ENCODE results near the gene GRXCR1.

Gene GRXCR1

DNA sequence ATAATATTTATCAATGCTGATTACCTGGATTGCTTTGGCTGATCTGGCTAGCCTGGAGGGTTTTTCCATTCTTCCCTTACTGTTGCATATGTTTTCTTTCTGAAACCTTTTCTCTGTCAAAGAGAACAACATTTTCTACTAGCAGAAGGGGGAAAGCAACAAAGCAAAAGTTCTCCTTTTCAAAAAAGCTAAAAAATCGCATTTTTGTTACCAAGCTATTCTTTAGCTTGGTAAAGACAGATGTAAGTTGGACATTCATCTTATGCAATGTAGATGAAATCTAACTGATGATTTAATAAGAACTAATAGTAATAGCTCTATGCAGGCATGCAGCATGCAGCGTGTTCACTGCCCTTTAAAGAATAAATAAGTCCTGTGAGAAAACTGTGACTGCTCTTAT lies at the start of gene GRXCR1:
Gene GRXCR1, plus strand, starts transcription at position 301 of the 400 bp plus-strand sequence. CDS start 554 bp downstream, outside the sequence.
- no peak for DNase-seq (ENCODE audit: low read depth in 2 of 2)

DNA sequence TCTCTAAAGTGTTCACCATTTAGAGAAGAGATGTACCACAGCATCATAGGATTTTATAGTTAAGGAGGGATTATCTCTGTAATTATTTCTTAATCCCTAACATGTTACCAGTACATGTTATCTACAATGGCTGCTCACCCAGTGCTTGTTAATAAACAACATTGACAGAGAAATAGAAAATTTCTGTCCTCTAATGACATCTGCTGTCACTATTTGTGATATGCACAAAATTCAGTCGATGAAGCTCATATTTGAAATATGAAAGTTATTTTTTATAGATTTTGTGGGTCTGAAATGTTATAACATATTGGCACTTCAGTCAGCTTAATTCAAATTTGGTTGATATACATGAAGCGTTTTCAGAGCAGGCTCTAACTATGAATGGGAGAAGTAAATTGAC lies 48.8 kb upstream of the GRXCR1 start:
- no peak for DNase-seq (ENCODE audit: low read depth in 2 of 2)

DNA sequence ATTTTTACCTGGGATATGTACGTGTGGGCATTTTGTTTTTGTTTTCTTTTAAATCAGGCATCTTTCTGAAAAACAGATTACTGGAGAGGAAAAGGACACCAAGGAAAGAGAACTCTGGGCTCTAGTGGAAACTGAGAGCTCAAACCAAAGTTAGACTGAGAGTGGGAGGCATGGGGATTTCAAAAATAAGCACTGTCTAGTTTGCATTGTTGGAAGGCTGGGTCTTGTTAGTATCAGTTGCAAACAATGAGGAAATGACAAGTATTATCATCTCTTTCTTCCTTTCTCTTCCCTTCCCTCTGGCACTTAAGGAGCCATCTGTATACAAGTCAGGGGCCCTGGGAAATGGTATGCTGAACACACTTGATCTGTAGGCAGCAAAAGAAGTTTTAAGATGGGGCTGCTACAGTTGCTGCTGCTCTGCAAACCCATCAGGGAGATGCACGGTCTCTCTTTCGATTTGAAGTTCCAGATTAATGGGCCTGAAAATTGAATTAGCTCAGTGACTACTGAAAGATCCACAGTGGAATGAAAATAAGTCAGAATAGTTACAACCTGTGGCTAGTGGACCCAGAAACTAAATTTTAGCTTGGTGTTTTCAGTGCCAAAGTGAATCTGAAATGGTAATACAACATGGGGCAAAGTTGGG lies 48.0 kb upstream of the GRXCR1 start:
- no peak for DNase-seq (ENCODE audit: low read depth in 2 of 2)

DNA sequence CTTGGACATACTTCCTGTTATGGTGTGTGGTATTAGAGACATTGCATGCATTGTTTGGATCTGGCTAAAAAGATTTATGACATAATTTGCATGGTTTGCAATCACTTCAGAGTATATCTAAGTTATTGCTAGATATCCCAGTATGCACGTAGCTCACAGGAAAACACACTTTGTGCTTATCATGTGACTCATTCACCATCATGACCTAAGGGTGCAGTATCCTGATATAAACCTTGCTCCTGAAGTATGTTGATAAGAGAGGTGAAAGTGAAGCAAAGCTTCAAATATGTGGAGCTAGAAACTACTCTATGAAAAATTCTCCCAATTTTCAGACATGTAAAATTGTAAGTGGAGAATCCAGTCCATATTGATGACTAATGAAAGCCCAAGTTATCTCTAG lies 46.9 kb upstream of the GRXCR1 start:
- no peak for DNase-seq (ENCODE audit: low read depth in 2 of 2)

DNA sequence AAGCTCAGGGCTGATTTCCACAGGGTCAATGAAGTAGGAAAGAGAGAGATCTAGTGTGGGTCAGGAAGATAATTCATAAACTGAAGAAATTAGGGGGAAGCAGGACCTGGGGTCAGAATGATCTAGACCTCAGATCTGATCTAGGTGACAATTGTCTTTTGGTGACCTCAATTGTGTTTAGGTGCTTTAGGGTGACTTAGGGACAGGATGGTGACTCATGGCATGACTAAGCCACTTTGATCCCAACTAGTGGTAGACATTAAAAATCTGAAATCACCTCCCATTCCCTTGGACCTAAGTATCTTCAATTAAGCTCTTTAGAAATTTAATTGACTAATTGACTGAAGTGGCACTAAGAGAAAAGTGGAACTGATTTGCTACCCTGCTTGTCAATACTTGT lies 36.7 kb upstream of the GRXCR1 start:
- no peak for DNase-seq (ENCODE audit: low read depth in 2 of 2)

DNA sequence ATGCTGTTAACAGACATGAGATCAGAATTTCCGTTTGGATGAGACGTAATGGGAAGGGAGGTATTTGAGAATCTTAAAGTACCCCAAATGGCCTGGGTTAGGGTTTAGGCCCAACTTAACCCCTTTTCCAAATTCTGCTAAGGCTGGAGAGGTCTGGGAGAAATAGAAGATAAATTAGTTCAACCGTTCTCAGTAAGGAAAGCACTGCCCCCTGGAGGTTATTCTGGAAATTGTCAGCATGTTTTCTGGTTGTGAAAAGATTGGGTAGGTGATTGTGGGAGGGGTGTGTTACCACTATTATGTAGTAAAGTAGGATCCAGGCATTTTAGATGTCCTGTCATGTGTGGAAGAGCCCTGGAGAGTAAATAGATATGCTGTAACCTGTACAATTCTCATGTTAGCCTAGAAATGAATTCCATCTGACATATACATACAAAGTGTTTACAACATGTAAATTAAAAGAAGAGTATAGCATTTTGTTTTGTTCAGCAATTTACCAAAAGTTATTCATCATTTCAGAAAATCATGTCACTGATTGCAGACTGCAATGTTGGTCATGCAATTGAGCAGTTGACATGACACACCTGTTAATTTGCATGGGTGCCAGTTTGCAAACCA lies 26.8 kb upstream of the GRXCR1 start:
- no peak for DNase-seq (ENCODE audit: low read depth in 2 of 2)

DNA sequence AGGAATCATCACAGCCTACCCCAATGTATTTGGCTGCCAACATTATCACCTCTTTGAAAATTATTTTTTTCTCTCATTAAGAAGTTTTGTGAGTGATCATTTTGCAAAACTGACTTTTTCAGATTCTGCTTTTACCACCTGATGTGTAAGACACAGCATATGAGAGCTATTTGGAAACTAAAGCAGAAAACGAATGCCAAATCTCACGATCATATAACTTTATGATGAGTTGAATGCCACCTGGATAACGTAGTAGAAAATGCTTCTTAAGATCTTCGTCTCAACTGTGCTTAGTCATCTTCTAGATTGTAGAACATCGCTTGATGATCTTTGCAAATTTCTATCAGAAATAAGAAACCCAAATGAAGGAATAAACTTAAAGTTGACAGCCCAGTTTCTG lies 21.3 kb upstream of the GRXCR1 start:
- no peak for DNase-seq (ENCODE audit: low read depth in 2 of 2)

DNA sequence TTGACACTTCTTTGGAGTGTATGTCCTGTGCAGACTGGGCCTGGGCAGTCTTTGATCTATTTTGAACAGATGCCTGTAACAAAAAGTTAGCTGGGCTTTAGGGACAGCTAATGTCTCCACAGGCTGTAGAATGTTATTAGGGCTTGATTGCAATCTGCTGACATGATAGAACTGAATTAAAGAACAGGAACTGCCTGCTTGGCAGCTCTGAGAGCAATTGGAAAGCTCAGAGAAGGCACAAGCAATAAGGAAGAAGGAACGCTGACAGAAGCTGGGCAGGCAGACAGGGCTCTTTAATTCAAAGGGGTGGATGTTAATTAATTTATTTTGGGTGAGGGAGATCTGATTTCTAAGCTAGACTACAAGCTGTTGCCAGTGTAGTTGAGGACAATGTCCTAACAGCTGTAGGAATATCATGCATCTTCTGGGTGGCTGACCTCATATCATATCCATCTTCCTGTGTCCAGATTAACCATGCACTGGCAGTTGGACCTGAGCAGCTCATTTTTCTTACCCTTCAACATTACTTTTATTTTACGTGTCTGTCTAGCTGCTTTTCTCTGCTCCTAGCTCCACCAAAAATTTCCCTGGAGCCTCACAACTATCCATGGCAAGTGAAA lies 20.7 kb upstream of the GRXCR1 start:
- no peak for DNase-seq (ENCODE audit: low read depth in 2 of 2)

DNA sequence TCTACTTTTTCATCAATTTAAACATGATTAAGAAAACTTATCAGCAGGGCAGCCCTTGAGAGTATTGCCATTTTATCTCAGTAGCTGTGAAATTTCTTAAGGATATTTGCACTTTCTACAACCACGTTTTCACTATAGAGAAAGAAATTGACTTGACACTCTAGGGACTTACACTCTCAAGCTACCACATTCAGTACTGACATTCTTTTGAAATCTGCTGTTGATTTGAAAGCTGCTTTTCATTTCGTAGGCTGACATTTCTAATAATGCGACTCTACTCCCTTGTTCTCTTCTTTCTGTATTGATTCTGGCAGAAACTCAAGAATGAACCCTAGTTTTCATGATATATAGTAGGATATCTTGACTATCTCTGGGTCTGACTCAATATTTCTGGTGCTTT lies 13.7 kb upstream of the GRXCR1 start:
- DNase-seq (ENCODE audit: low read depth in 2 of 2) = no peak

DNA sequence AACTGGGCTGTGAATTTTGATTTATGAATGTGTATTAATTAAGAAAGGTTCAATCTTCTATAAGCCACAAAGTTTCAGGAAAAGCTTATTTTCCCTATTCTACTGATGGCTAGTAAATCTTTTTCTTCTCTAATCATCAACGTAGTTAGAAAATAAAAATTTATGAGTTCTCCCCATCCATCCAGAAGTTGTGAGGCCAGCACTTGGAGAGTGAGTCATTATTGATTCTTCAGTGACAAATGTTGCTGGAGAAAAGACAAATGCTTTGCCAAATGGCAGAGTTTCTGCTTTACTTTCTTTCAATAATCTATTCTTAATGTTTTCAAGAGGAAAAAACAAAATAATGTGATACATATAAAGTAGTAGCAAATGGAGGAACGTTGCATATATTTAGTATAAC lies 11.3 kb upstream of the GRXCR1 start:
- no peak for DNase-seq (ENCODE audit: low read depth in 2 of 2)

DNA sequence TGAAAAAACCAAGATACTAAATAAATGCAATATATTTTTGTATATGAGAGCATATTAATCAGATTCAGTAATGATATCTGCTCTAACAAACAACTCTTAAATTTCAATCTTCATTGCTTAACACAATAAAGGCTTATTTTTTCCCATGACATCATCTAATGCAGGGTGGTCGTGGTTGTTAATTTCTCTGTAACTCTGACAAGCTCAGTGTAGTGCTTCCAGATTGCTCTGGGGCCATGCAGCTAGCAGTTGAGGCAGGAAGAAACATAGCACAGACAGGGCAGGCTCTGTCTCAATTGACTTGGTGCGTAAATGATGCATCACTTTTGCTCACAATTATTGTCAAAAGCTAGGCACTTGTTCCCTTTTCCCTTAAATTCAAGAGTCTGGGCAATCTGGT lies 869 bp upstream of the GRXCR1 start:
- DNase-seq (ENCODE audit: low read depth in 2 of 2) = no peak

DNA sequence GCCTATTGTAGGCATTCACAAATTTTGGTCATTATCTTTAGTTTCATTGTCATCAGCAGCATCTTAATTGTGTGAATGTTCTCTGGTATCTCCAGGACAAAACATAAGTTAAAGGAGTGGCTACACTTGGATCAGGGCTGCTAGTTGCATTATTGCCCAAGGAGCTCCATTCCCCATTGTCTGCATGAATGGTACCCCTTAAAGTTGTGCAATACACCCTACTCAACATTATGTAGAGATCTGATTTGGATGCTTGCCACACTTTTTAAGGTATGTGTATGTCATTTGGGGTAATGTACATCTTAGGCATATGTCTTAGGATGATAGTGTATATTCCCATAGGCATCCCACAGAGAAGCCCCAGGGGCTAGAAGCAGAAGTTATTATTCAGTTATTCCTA lies 2.9 kb downstream of the GRXCR1 start:
- no peak for DNase-seq (ENCODE audit: low read depth in 2 of 2)

DNA sequence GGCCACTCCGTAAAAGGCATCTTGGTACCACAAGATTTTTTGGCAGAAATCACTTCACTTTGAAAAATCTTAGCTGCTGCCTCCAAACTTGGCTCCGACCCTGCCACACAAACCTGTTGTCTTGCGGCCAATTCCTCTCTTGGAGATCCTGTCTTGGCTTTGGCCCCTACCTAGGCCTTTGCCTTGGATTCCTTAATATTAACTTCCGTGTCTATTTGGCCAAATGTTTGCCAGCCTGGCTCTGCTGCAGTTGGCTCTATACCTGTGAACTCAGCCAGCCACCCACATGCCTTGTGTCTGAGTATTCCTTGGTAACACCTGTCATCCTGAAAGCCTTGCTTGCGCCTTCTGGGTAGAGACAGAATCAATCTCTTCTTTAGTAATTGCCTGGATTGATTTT lies 12.5 kb downstream of the GRXCR1 start:
- DNase-seq (ENCODE audit: low read depth in 2 of 2) = no peak

DNA sequence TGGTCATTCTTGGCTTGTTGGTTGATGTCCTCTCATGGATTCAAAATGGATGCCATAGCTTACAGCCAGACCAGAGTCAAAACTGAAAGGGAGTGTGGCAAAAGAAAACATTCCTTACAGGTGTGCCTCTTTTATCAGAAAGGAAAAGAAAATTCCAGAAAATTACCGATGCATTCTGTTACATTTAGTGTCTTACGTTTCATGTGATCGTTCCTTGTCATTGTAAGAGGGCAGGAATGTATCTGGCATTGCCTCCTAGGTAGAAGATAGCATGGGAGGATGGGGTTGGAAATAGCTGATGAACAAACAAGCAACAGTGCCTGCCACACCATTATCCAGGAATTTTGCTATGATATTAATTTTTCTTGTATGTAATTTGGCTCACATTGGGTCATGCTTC lies 13.1 kb downstream of the GRXCR1 start:
- DNase-seq (ENCODE audit: low read depth in 2 of 2) = no peak

DNA sequence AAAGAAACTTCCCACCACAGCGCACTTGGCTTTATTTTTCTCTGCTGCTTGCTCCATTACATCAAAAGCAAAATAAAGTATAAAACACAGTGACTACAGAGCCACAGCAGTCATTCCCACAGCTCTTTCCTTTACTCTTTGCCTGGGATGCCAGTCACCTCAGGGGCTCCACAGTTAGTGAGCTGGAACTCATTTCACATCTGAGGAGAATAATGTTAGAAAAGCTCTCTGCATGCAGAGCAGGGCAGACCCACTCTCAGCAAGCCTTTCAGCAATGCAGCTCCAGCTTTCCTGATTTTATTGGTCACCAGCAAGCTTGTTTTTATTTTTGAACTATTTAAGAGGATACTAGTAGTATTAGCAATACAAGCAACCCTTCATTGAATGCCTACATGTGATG lies 13.8 kb downstream of the GRXCR1 start:
- DNase-seq (ENCODE audit: low read depth in 2 of 2) = no peak

DNA sequence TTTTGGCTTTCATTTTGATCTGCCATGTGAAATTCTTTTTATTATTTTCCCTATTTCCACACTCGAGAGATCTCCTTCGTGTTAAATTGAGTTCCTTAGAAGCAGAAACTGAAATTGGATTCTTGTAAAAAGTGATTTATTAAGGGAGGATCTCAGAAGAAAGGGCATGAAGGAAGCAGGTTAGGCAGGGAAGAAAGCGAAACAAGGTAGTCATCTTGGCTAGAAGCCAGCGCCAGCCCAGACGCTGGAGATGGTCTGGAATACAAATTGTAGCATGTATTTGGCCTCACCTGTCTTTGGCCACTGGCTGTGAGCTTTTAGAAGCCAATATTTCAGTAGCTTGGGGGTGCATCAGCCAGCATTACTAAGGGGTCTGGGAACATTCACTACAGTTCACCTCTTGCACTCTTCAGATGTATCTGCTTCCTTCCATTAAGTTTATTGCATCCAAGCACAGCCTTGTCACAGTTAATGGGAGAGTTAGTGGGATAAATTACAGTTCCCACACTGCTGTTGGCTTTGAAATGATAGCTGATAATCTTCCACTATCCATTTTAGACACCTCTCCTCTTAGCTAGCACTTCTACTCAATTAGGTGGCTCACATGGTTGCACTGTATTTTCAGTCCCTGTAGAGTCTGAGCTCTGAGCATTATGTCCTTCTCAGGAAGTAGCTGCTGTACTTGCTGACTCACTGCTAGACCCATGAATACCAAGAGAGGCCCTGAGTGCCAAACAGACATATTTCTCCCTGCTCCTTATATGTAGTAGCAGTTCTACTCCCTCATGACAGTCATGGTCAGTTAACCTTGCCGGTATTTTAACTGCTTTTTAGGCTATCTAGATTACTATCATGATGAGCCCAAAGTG lies 14.6 kb downstream of the GRXCR1 start:
- no peak for DNase-seq (ENCODE audit: low read depth in 2 of 2)

DNA sequence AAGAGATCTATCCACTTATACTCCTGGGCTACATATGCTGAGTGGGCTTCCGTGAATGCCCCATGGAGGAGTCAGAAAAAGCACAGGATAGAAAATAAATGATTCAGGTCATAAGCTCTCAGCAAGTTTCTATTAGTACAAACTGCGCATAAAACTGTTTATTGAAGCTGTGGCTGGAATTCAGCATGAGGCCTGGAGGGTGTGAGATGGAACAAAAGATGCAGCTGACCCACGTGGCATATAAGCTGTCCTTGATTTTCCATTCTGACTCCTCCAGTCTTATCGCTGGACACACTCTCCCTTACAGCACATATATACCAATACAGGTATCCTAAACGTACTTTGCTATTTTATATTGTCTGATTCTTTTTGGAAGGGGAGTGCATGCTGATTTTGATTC lies 17.9 kb downstream of the GRXCR1 start:
- DNase-seq (ENCODE audit: low read depth in 2 of 2) = no peak

DNA sequence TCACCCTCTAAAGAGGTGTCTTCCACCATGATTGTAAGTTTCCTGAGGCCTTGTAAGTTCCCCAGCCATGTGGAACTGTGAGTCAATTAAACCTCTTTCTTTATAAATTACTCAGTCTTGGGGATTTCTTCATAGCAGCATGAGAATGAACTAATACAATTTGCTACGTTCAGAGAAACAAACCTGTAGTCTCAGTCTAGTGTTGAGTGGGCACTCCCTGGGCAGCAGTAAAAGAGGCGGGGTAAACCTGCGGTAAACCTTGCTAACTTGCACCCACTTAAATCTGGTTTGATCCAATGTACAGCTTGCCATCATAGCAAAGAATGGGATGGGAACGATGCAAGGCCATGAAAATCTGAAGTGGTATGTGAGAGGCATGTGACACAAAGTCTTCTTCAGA lies 22.4 kb downstream of the GRXCR1 start:
- DNase-seq (ENCODE audit: low read depth in 2 of 2) = no peak

DNA sequence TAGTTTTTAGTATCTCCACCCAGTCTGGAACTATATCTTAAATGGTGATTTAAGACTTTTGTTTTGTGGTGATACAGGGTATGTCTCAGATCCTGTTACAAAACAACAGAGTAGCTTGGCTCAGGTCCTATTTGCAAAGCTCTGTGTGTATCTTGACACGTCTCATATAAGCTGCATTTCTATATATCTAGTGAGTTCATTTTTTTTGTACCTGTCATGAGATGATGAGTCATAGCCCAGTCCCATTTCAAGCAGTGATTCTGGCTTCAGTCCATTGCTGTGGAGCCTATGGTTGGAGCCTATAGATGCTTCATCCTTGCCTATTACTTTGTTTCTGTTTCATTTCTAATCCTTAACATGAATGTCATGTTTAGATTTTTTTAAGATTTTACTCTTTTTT lies 23.0 kb downstream of the GRXCR1 start:
- no peak for DNase-seq (ENCODE audit: low read depth in 2 of 2)

DNA sequence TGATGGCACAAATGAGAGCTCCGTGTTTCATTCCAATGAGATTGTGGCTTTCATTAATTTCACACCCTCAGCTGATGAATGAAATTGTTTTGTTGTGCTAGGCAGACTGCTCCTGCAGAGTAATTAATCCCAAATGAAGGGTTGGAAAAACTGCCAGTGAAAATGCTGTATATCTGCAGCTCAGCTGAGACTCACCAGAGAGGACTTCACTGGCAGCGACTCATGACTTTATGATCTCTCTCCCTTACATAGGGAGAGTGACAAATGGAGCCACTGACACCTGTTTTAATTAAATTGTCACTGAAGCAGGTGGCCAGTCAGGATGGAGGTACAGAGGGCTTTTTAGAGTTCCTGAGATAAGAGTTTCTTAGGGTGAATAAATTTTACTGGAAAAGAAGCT lies 24.8 kb downstream of the GRXCR1 start:
- DNase-seq (ENCODE audit: low read depth in 2 of 2) = no peak

DNA sequence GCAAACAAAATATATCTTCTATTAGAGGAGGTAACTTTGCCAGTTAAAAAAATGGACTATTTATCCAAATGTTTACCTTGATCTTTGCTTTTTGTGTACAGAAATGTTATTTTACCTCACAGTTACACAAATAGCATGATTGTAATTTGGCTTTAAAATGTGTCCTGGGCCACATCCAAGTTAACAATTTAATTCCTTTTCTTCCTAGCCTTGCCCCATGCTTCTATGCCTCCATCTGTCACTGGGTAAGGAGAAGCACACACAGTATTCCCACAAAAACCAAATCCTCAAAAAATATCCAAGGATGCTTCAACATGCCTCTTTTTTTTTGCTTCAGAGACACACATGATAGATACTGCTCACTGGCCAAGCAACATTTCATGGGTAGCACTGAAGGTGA lies 30.9 kb downstream of the GRXCR1 start:
- DNase-seq (ENCODE audit: low read depth in 2 of 2) = no peak

DNA sequence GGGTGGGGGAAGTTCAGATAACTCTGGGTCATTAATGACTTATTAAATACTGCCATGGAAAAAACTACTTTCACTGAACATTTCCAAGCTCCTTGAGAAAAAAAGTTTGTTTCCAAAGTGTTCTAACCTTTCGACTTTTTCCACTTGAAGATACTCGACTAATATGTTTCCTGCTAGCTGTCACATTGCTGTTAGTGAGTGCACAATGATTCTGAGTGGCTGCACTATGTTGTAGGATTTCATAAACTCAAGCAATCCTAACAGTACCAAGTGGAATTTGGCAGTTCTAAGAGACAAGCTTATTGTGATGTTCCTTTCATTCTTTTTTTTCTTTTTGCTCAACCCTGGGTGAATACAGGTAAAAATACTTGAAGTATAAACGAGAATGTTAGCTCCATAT lies 33.4 kb downstream of the GRXCR1 start:
- DNase-seq (ENCODE audit: low read depth in 2 of 2) = no peak

DNA sequence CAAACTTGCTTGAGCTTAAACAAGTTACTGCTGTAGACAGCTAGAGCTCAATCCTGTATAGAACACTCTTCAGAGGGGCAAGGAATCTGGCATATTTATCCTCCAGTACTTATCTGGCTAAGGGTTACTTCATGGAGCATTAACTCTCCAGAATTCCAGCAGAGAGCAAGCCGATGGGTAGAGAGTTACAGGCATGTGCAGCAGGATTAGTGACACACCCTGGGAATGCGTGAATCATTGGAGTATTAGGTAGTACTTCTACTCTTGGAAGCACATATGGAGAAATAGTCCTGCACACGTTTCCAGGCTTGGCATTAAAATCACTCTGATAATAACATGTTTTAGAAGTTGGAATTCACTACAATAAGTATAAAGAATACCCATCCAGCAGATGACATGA lies 35.4 kb downstream of the GRXCR1 start:
- no peak for DNase-seq (ENCODE audit: low read depth in 2 of 2)

All from stimulated activated CD8-positive, alpha-beta memory T cell treated with anti-CD3 and anti-CD28 coated beads, Interleukin-2, amount 100 ng/mL, for 1 hour (primary cell).